Measurements from ENCODE around the gene SNRNP70.
"Not testable (repeated sequence)": the region's sequence is repeated elsewhere in the genome, so short reads cannot be mapped to it uniquely, and the experiment has no call there.

The SNRNP70 gene

DNA sequence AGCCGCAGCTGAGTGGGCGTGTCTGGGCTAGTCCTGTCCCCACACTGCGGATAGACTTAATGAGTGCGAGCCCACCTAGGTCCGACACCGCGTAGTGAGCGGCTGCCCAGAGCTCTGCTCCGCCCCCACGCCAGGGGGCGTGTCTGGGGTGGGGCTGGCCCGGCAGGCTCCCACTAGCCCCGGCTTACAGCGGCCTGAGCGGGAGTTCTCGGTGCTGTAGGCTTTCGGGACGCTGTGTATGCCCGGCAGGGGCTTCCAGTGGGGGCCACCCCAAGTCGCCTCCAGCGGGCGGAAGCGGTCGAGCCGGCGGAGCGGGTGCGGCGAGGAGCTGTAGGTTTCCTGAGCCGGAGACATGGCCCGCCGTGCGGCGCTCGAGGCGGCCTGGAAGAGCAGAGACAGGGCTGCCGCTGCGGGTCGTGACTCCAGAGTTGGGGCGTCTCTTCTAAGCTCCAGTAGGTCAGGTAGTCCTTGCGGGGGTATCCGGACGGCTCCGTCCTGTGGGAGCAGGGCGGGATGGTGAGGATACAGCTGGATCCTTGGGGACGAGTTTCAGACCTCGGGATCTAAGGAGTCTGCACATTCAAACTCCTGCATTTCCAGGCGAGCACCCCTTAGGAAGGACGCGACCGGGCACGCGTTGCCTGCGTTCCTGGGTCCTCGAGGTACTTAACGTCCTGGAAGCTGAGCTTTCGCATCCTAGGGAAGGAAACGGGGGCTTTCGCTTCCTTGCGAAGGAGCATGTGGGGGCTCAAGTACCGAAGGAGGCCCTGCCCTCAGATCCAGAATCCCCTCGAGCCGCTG, 28.9 kb upstream of the SNRNP70 start:
- Histone ChIP-seq H3K4me1 (ENCODE audit: control insufficient read depth, insufficient read depth, low read length) (no peaks in the 10 kb centered on the region), H3K27me3 (ENCODE audit: control insufficient read depth, insufficient read depth, low read length) (peaks cover 46% of the 10 kb centered on the region), H3K9me3 (ENCODE audit: control insufficient read depth, insufficient read depth, low read length) (no peaks in the 10 kb centered on the region), H3K4me3 (ENCODE audit: low read depth, low read length) (peak overlapping the region; percentile 60), H3K36me3 (ENCODE audit: control insufficient read depth, insufficient read depth, low read length) (no peaks in the 10 kb centered on the region), H3K9ac (ENCODE audit: low read depth, low read length) (peak overlapping the region; percentile 12)

DNA sequence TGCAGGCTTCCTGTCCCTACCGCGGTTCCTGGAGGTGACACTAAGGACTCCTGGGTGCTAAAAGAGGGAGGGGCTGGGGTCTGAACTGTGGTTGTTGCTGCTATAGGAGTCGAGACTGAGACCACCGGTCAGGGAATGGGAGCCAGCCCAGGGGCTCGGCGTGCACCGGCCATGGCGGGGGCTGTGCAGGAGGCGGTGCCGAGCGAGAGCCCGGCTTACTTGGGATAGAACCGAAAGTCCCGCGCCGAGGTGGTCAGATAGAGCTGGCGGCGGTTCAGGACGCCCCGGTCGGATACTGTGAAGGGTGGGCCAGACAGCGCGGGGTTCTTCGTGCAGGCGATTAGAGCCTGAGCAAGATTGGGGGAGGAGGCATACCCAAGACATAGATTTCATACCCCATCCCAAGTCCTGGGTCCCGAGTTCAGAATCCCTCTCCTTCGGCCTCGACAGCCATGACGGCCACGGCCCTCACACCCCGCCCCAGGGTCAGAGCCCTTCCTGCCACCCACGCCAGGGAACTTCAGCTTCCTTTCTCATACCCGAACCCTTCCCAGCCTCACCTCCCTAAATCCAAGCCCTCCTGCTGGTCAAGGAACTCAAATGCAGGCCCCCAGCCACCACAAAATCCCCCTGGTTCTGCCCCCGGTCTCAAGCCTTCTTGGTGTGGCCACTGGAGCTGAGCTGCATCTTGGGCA, 28.2 kb upstream of the SNRNP70 start:
- peak overlapping the region; percentile 12 for H3K9ac ChIP-seq (ENCODE audit: low read depth, low read length)
- peak overlapping the region; percentile 60 for H3K4me3 ChIP-seq (ENCODE audit: low read depth, low read length)
- not testable (repeated sequence) for H3K36me3 ChIP-seq (ENCODE audit: control insufficient read depth, insufficient read depth, low read length); H3K9me3 ChIP-seq (ENCODE audit: control insufficient read depth, insufficient read depth, low read length); H3K4me1 ChIP-seq (ENCODE audit: control insufficient read depth, insufficient read depth, low read length)
- peaks cover 46% of the 10 kb centered on the region for H3K27me3 ChIP-seq (ENCODE audit: control insufficient read depth, insufficient read depth, low read length)

DNA sequence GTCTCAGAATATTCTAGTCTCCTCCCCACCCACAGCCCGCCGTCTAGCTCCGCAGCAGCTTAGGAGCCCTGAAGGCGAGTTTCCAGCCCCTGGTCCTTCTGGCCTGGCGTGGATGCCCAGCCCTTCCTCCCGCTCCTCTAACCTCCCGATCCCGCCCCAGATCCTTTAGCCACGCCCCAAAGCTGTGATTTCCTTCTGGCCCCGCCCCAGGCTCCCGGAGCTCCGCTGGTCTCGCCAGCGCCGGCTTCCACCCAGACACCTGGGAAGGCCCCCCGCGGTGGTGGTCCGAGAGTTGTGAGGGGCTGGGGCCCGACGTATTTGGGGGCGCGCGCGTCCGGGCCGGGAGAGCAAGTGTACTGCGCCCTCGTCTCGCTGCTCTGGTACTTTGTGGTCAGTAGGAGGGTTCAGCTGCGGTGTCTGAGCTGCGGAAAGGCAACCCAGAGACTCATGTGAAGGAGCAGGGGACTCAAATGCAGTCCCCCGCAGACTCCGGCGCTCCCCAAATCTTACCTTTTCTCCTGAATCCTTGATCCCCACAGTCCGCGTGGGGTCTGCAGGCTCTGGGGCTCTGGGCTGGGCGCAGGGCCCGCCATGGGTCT, 27.5 kb upstream of the SNRNP70 start, which contains the start of gene CGB7:
CGB7 (minus strand) TSS at position 114 of the 599 bp plus-strand sequence. CDS start 2,374 bp downstream, outside the sequence.
- H3K9me3 ChIP-seq (ENCODE audit: control insufficient read depth, insufficient read depth, low read length): no peaks in the 10 kb centered on the region
- no peaks in the 10 kb centered on the region for H3K36me3 ChIP-seq (ENCODE audit: control insufficient read depth, insufficient read depth, low read length)
- peak within 1 kb of the TSS; percentile 60 for H3K4me3 ChIP-seq (ENCODE audit: low read depth, low read length)
- peaks cover 46% of the 10 kb centered on the region for H3K27me3 ChIP-seq (ENCODE audit: control insufficient read depth, insufficient read depth, low read length)
- no peaks in the 10 kb centered on the region for H3K4me1 ChIP-seq (ENCODE audit: control insufficient read depth, insufficient read depth, low read length)
- peak within 1 kb of the TSS; percentile 12 for H3K9ac ChIP-seq (ENCODE audit: low read depth, low read length)

- Histone ChIP-seq H3K4me3 (ENCODE audit: low read depth, low read length) (no peak overlapping the region), H3K36me3 (ENCODE audit: control insufficient read depth, insufficient read depth, low read length) (no peaks in the 10 kb centered on the region), H3K9me3 (ENCODE audit: control insufficient read depth, insufficient read depth, low read length) (no peaks in the 10 kb centered on the region), H3K27me3 (ENCODE audit: control insufficient read depth, insufficient read depth, low read length) (peaks cover 46% of the 10 kb centered on the region), H3K9ac (ENCODE audit: low read depth, low read length) (no peak overlapping the region), H3K4me1 (ENCODE audit: control insufficient read depth, insufficient read depth, low read length) (no peaks in the 10 kb centered on the region)
Observed at GRCh38 chr19:49058562-49058961, 26.7 kb upstream of the SNRNP70 start.

- no peak overlapping the region for H3K9ac ChIP-seq (ENCODE audit: low read depth, low read length)
- H3K9me3 ChIP-seq (ENCODE audit: control insufficient read depth, insufficient read depth, low read length): no peaks in the 10 kb centered on the region
- peaks cover 46% of the 10 kb centered on the region for H3K27me3 ChIP-seq (ENCODE audit: control insufficient read depth, insufficient read depth, low read length)
- no peak overlapping the region for H3K4me3 ChIP-seq (ENCODE audit: low read depth, low read length)
- H3K36me3 ChIP-seq (ENCODE audit: control insufficient read depth, insufficient read depth, low read length): no peaks in the 10 kb centered on the region
- peaks cover 2% of the 10 kb centered on the region for H3K4me1 ChIP-seq (ENCODE audit: control insufficient read depth, insufficient read depth, low read length)
Observed at GRCh38 chr19:49059053-49059452, 26.2 kb upstream of the SNRNP70 start.

DNA sequence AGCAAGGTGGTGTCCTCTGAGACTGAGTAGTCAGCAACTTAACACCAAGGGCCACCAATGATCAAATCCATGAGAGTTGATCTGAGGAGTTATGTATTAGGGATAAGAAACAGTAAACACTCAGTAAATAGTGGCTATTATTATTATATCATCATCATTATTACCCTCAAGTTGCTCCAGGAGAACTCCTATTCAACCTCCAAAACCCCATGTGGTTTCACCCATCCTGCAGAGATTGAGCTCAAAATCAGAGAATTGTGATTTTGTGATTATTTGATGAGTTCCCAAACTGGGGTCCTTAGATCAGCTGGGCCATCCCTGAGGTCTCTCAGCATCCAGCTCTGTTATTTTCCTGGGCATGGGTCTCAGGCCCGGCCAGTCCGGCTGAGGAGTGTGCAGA, 24.3 kb upstream of the SNRNP70 start:
- H3K9ac ChIP-seq (ENCODE audit: low read depth, low read length): no peak overlapping the region
- no peaks in the 10 kb centered on the region for H3K36me3 ChIP-seq (ENCODE audit: control insufficient read depth, insufficient read depth, low read length)
- no peaks in the 10 kb centered on the region for H3K9me3 ChIP-seq (ENCODE audit: control insufficient read depth, insufficient read depth, low read length)
- no peak overlapping the region for H3K4me3 ChIP-seq (ENCODE audit: low read depth, low read length)
- H3K27me3 ChIP-seq (ENCODE audit: control insufficient read depth, insufficient read depth, low read length): peaks cover 44% of the 10 kb centered on the region
- peaks cover 6% of the 10 kb centered on the region for H3K4me1 ChIP-seq (ENCODE audit: control insufficient read depth, insufficient read depth, low read length)

GRCh38 chr19:49061445-49061844, 23.8 kb upstream of the SNRNP70 start:
- no peak overlapping the region for H3K4me3 ChIP-seq (ENCODE audit: low read depth, low read length)
- no peaks in the 10 kb centered on the region for H3K9me3 ChIP-seq (ENCODE audit: control insufficient read depth, insufficient read depth, low read length)
- H3K9ac ChIP-seq (ENCODE audit: low read depth, low read length): no peak overlapping the region
- H3K27me3 ChIP-seq (ENCODE audit: control insufficient read depth, insufficient read depth, low read length): peaks cover 44% of the 10 kb centered on the region
- no peaks in the 10 kb centered on the region for H3K36me3 ChIP-seq (ENCODE audit: control insufficient read depth, insufficient read depth, low read length)
- peaks cover 9% of the 10 kb centered on the region for H3K4me1 ChIP-seq (ENCODE audit: control insufficient read depth, insufficient read depth, low read length)

DNA sequence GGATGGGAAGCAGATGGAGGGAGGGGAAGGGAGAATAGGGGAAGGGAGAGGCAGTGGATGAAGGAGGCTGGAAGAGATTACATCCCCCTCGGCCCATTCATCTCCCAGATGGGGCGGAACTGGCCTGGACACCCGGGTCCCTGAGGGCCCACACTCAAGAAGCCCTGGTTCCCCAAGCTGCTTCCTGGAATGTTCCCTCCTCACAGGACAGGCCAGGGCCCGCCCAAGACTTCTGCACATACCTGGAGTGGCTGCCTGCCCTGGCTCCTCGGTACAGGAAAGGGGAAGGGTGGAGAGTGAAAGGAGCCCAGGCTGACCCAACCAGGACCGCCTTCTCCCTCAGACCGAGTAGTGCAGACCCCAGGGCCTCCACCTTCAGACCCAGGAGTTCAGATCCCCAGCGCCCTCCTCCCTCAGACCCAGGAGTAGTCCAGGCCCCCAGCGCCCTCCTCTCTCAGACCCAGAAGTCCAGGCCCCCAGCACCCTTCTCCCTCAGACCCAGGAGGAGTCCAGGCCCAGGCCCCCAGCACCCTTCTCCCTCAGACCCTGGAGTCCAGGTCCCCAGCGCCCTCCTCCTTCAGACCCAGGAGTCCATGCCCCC, 21.1 kb upstream of the SNRNP70 start:
- Histone ChIP-seq H3K9me3 (ENCODE audit: control insufficient read depth, insufficient read depth, low read length) (no peaks in the 10 kb centered on the region), H3K27me3 (ENCODE audit: control insufficient read depth, insufficient read depth, low read length) (peaks cover 41% of the 10 kb centered on the region), H3K4me3 (ENCODE audit: low read depth, low read length) (peak overlapping the region; percentile 43), H3K36me3 (ENCODE audit: control insufficient read depth, insufficient read depth, low read length) (no peaks in the 10 kb centered on the region), H3K4me1 (ENCODE audit: control insufficient read depth, insufficient read depth, low read length) (peaks cover 9% of the 10 kb centered on the region), H3K9ac (ENCODE audit: low read depth, low read length) (no peak overlapping the region)

- H3K9ac ChIP-seq (ENCODE audit: low read depth, low read length): peak within 1 kb of the TSS; percentile 65
- H3K4me1 ChIP-seq (ENCODE audit: control insufficient read depth, insufficient read depth, low read length): peaks cover 9% of the 10 kb centered on the region
- H3K4me3 ChIP-seq (ENCODE audit: low read depth, low read length): peak within 1 kb of the TSS; percentile 43
- no peaks in the 10 kb centered on the region for H3K9me3 ChIP-seq (ENCODE audit: control insufficient read depth, insufficient read depth, low read length)
- H3K36me3 ChIP-seq (ENCODE audit: control insufficient read depth, insufficient read depth, low read length): no peaks in the 10 kb centered on the region
- H3K27me3 ChIP-seq (ENCODE audit: control insufficient read depth, insufficient read depth, low read length): peaks cover 45% of the 10 kb centered on the region
Observed at GRCh38 chr19:49064768-49065611, 20.3 kb upstream of the SNRNP70 start, which contains the start of gene NTF4. Gene NTF4 (minus strand): TSS chr19:49064818. CDS start chr19:49061997, 2,821 bp downstream.

GRCh38 chr19:49065905-49066512, 19.2 kb upstream of the SNRNP70 start:
- Histone ChIP-seq H3K9ac (ENCODE audit: low read depth, low read length) (no peak overlapping the region), H3K4me3 (ENCODE audit: low read depth, low read length) (peak overlapping the region; percentile 43), H3K9me3 (ENCODE audit: control insufficient read depth, insufficient read depth, low read length) (no peaks in the 10 kb centered on the region), H3K27me3 (ENCODE audit: control insufficient read depth, insufficient read depth, low read length) (peaks cover 54% of the 10 kb centered on the region), H3K4me1 (ENCODE audit: control insufficient read depth, insufficient read depth, low read length) (peaks cover 9% of the 10 kb centered on the region), H3K36me3 (ENCODE audit: control insufficient read depth, insufficient read depth, low read length) (no peaks in the 10 kb centered on the region)

Data from iPS-15b (cell line).